SU-DHL-6 (cell line): ENCODE results near the gene ITGA11.

Source experiments
- EZH2phosphoT487 ChIP-seq: fragments of 200-600 bp; sonication (generic), shearing (Covaris generic); conservative IDR thresholded peaks from 2 replicates; pipeline ENCODE4 v1.6.1; 2018; ENCODE audit warnings: mild to moderate bottlenecking, antibody characterized with exemption, low read length, moderate library complexity, mixed read lengths
- TF ChIP-seq, protein P1 (sequence below): fragments of 200-600 bp; sonication (generic); IDR thresholded peaks from one replicate; pipeline ENCODE4 v1.5.1; 2017; ENCODE audit warnings: antibody characterized with exemption, mild to moderate bottlenecking, low read length, moderate library complexity; ENCODE audit not compliant: insufficient read depth, poor library complexity, severe bottlenecking

DNA sequence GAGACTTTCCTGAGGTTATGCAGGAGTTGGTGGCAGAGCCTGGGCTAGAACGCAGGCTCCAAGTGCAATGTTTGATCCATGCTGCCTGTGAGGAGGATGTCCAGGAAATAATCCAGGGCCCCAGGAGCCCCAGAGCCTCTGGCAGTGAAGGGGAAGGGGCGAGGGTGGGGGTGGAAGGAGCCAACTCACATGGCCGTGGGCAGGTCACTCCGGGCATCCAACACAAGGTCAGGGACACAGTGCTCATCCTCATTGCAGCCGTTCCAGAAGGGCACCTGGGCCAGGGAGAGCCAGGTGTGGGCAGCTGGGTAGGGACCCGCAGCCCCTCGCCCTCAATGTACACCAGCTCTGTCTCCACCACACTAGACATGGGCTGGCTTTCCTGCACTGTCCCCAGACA, 110.7 kb downstream of the ITGA11 start:
- TF ChIP-seq, protein P1, sequence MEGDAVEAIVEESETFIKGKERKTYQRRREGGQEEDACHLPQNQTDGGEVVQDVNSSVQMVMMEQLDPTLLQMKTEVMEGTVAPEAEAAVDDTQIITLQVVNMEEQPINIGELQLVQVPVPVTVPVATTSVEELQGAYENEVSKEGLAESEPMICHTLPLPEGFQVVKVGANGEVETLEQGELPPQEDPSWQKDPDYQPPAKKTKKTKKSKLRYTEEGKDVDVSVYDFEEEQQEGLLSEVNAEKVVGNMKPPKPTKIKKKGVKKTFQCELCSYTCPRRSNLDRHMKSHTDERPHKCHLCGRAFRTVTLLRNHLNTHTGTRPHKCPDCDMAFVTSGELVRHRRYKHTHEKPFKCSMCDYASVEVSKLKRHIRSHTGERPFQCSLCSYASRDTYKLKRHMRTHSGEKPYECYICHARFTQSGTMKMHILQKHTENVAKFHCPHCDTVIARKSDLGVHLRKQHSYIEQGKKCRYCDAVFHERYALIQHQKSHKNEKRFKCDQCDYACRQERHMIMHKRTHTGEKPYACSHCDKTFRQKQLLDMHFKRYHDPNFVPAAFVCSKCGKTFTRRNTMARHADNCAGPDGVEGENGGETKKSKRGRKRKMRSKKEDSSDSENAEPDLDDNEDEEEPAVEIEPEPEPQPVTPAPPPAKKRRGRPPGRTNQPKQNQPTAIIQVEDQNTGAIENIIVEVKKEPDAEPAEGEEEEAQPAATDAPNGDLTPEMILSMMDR, result no peak
- TF ChIP-seq EZH2phosphoT487, result no peak
